Frontal cortex (tissue), 4 donors: ENCODE measurements around the gene CCND2. TPM values are rescaled to one million over a fixed set of nuclear protein-coding genes. Genes with fewer than 3 reads are reported as not detected.

Source experiments
- DNase-seq, 2 donors: peaks; one replicate each; pipeline ENCODE4 v3.0.0; 2012; ENCODE audit warnings: low spot score in 2 of 2
- FAIRE-seq: peaks from 2 replicates; lab custom pipeline; 2012; peaks lifted over from hg19 to GRCh38; lab: Jason Lieb, UNC
- total RNA-seq: library from RNA; depleted of rRNA; stranded (reverse); fragments of >200 nt; gene quantifications from one replicate; pipeline ENCODE4 v1.2.3, GENCODE V29; 2014
- donor health status: control.
- donor health status: control.
- donor health status: control.

CCND2 gene
- total RNA-seq, 1 donor from 2014 or later, result 161 TPM

- DNase-seq, result no peak
- FAIRE-seq, result no peak
Measured at GRCh38 chr12:4320497-4320852, 46.9 kb downstream of the CCND2 start.

DNA sequence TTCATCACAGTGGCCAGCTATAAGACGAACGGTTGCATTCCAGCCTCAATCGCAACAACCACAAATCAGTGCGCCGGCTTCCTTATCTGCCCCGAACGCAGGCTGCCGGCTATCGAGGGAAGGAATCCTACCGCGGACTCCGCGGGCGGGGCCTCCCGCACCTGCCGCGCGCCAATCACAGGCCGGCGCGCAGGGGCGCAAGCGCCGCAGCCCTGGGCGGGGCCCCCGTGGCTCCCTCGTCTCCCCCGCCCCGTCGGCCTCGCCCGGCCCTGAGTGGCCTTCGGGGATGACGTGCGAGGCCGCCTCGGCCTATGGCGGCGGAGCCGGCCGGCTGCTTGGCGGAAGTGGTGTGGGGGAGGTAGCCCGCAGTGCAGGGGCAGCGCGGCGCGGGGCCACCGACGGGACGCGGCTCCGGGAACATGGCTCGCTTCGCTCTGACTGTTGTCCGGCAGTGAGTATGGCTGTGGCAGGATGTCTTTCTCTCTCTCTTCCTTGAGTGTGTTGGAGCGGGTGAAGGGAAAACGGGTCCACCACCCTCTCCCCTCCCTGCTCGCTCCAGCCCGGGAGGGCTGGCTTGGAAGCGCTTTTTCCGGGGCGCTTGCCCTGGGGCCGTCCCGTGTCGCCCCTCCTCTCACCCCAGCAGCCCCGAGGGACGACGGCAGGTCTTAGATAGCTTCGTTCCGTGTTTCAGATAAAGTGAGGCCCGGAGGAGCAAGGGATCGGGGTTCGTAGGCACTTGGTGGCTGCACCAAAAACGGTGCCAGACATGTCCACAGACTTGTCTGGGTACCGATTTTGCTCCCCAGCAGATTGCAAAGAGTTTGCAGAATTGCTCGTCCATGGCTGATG, 47.5 kb downstream of the CCND2 start, which contains the start of gene TIGAR:
TIGAR (plus strand) TSS at position 361 of the 849 bp plus-strand sequence; CDS start at position 420, 59 bp downstream.
- DNase-seq (peak; percentile 99), FAIRE-seq (no peak)

DNA sequence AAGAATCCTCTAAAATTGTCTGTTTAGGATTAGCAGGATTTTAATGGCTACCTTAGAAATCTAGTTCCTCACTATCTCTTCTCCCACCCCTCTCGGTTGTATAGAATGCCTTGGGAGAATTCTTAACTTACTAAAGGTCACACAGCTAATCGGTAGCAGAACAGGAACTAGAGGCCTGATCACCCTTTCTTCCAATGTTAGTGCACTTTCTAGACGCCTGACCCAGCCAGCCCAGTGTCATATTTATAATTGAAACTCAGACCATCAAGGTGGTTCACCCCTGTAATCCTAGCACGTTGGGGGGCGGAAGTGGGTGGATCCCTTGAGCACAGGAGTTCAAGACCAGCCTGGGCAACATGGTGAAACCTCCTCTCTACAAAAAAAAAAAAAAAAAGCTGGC, 49.2 kb downstream of the CCND2 start:
- FAIRE-seq (no peak), DNase-seq (peak in 1 of 2 donors; percentile 23)

Other genes with a start within 250 kb of the CCND2 start
- 4.1 TPM for gene TIGAR, start 47.5 kb downstream of the CCND2 start, total RNA-seq
- not detected for gene FGF23, start 106.0 kb downstream of the CCND2 start, total RNA-seq
- not detected for gene FGF6, start 172.1 kb downstream of the CCND2 start, total RNA-seq